AG10803 (cell line): ENCODE results near the gene GGNBP2.

ENCODE experiments used
- DNase-seq: peaks from one replicate; pipeline ENCODE4 v3.0.0; 2010; ENCODE audit warnings: low read depth
- H3K4me3 ChIP-seq: 2 replicates; pipeline ENCODE4 v1.5.1; 2011; ENCODE audit warnings: mild to moderate bottlenecking, low read length, control low read depth
- TF ChIP-seq, protein P1 (sequence below): conservative IDR thresholded peaks from 2 replicates; pipeline ENCODE4 v1.5.1; 2011; ENCODE audit warnings: mild to moderate bottlenecking, low read length, control low read depth, inconsistent platforms

Gene GGNBP2

DNA sequence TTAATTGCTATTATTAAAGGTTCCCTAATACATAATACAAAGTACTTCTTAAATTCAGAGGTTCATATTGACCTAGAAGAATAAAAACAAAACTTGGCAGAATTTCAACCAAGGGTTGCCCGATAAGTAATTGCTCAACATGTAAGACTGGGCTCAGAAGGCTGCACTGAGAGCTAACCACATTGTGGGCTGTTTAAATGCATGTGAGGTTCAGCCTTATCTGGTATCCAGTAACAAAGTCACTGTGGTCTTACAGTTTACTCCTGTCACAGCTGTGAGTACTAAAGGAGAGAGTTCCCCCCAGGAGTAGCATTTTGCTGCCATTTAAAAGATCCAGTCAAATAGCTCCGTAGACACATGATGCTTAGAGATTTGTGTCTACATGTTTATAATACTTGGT lies 45.4 kb downstream of the GGNBP2 start:
- no peak for DNase-seq
- H3K4me3 ChIP-seq = no peak overlapping the region
- TF ChIP-seq, protein P1, sequence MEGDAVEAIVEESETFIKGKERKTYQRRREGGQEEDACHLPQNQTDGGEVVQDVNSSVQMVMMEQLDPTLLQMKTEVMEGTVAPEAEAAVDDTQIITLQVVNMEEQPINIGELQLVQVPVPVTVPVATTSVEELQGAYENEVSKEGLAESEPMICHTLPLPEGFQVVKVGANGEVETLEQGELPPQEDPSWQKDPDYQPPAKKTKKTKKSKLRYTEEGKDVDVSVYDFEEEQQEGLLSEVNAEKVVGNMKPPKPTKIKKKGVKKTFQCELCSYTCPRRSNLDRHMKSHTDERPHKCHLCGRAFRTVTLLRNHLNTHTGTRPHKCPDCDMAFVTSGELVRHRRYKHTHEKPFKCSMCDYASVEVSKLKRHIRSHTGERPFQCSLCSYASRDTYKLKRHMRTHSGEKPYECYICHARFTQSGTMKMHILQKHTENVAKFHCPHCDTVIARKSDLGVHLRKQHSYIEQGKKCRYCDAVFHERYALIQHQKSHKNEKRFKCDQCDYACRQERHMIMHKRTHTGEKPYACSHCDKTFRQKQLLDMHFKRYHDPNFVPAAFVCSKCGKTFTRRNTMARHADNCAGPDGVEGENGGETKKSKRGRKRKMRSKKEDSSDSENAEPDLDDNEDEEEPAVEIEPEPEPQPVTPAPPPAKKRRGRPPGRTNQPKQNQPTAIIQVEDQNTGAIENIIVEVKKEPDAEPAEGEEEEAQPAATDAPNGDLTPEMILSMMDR = no peak

DNA sequence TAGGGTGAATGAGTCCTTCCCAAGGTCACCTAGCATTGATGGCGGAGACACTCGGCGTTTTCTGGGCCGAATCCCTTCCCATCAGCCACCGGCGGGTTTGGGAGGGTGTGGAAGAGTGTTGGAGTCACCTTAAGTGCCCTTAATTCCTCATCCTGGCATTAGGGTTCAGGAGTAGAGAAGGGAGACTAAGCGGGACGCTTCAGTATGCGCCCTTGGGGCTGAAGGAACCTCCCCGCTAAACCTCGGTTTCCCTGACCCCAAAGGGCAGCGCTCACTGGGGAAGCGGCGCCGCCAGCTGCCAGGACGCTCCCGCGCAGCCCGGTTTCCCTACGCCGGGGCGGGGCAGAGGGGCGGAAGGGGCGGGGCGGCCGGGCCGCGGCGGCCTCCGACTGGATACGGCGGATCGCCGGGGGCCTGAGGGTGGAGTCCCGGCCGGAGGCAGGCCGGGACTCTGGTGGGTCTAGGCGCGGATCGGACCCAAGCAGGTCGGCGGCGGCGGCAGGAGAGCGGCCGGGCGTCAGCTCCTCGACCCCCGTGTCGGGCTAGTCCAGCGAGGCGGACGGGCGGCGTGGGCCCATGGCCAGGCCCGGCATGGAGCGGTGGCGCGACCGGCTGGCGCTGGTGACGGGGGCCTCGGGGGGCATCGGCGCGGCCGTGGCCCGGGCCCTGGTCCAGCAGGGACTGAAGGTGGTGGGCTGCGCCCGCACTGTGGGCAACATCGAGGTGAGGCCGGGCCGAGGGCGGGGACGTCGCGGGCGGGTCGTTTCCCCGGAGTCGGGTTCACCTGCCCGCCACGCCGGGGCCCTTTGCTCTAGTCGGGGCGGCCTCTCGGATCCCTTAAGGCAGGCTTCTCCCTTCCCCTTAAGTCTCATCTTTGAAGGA lies 47.0 kb downstream of the GGNBP2 start, which contains the start of gene DHRS11:
Gene DHRS11 (plus strand): TSS at position 446 of the 882 bp plus-strand sequence. CDS start 131 bp downstream, at position 577.
- peak within 1 kb of the TSS; percentile 63 for H3K4me3 ChIP-seq
- DNase-seq = peak; percentile 64
- TF ChIP-seq, protein P1 = no peak

DNA sequence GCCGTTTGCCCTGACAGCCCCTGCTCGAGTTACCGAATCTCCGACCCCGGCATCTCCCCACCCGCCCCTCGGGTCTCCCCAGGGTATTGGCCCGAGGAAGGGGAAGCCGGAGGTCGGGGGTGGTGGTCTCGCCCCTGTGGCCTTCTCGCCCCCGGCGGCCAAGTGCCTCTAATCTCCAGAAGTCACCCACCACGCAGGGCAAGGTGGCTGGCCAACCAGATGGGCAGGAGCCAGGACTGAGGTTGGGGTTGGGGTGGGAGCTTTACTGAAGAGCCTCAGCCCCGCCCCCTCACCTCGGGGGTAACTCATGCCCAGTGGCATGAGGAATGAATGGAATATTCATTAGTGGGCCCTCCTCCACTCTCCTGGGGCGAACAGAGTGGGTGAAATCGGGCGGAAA lies 47.6 kb downstream of the GGNBP2 start:
- TF ChIP-seq, protein P1 = no peak
- H3K4me3 ChIP-seq = peak overlapping the region; percentile 63
- no peak for DNase-seq

DNA sequence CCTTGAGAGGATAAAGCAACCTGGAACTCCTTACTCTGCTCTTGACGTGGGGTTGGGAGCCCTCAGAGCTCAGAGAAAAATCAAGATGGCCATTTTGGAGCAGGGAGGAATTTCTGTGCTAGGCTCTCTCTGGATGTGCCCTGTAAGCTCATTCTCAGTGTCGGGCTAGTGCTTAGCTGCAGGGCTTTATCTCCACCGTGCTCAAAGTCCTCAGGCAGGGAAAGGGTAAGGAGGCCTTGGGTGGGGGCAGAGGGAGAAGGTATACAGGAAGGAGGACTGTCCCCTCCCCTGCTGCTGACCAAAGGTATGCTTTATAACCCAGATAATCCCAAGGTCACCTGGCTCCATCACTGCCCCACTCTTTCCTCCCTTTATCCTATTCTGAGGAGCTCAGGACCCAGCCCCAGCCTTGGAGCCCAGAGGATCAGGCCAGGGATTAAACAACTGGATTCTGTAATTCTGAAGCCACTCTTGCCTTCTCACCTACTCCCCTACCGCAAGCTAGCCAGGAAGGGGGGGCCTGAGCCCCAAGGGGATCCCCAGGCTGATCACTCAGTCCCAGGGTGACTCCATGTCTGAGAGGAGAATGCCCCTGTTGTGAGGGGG lies 48.1 kb downstream of the GGNBP2 start:
- TF ChIP-seq, protein P1 = no peak
- no peak for DNase-seq
- peak overlapping the region; percentile 63 for H3K4me3 ChIP-seq

DNA sequence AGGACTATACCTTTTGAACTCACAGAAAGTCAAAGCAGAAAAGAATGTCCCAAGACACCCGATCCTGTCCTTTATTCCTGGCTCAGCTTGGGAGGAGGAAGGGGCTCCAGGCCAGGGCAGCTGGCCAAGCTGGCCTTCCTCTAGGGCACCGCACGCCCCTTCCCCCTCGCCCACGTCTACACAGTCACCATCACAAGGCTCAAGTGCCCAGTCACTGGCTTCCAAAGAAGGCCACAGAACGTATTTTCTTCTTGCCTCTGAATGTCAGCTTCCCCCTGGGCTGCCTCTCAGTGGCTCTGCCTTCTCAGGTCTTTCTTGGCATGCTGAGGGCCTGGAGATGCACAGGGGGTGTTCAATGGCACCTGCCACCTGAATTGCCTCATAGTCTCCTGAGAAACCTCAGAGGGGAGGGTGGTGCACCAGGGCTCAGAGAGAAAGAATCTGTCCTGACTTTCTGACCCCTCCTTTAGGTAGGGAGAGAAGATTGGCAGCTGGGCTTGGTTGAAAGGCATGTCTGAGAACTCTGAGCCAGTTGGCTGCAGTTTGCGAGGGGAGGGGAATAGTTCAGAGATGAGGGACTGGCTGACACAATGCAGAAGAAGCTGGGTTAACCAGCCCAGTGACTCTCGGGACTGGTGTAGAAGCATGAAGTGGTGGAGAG lies 49.1 kb downstream of the GGNBP2 start:
- no peak for DNase-seq
- TF ChIP-seq, protein P1 = no peak

DNA sequence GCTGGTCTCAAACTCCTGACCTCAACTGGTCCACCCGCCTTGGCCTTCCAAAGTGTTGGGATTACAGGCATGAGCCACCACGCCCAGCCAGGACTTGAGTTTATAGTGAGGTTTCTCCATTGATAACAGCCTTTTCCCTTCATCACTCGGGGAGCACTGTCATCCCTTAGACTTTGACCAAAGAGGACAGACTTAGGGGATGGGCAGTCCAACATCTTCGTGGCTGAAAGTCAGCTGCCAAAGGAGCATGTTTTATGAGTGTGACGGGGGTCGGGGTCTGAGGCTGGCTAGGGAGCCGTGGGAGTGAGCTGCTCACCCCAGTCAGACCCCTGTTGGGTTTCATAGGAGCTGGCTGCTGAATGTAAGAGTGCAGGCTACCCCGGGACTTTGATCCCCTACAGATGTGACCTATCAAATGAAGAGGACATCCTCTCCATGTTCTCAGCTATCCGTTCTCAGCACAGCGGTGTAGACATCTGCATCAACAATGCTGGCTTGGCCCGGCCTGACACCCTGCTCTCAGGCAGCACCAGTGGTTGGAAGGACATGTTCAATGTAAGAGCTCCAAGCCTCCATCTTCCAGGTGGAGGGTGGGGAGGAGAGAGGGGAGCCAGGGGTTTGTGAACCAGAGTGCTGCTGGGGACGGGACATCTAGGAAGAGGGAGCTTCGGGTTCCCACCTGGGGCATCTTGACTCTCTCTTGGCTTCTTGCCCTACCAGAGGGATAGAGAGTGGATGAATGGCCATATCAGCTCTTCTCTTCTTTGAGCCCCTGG lies 50.1 kb downstream of the GGNBP2 start:
- no peak for DNase-seq
- TF ChIP-seq, protein P1 = no peak
- H3K4me3 ChIP-seq = no peak overlapping the region

More for the DNA sequence above, 49.1 kb downstream of the GGNBP2 start:
- H3K4me3 ChIP-seq = no peak overlapping the region
